Lung (tissue), 12 donors: ENCODE results near the gene PDIA2. TPM values are rescaled to one million over a fixed set of nuclear protein-coding genes. Genes with fewer than 3 reads are reported as not detected.
A peak's percentile ranks its signal among the peaks of the same experiment; 100 is the strongest.

Experiments used
- ATAC-seq: fragments of 200-7000 bp; cut with Tn5 transposase; one replicate; pipeline ENCODE4 v1.9.1; 2020; ENCODE audit warnings: moderate number of reproducible peaks; ENCODE audit not compliant: insufficient read depth, low FRiP score
- DNase-seq, 3 donors: peaks; one replicate each; pipeline ENCODE4 v3.0.0-alpha.2; 2013 to 2017
- H3K27ac ChIP-seq, 2 donors: one replicate each; pipeline ENCODE4 v1.5.1; 2013; ENCODE audit warnings: mild to moderate bottlenecking in 2 of 2, moderate library complexity in 2 of 2, control low read depth in 1 of 2, inconsistent platforms in 1 of 2, low read depth in 1 of 2, low read length in 1 of 2
- H3K27me3 ChIP-seq, 3 donors: one replicate each; pipeline ENCODE4 v1.5.1; 2013; ENCODE audit warnings: low read length in 2 of 3; ENCODE audit not compliant: control insufficient read depth in 3 of 3, insufficient read depth in 3 of 3
- H3K36me3 ChIP-seq, 4 donors: one replicate each; pipeline ENCODE4 v1.5.1; 2013; ENCODE audit warnings: low read length in 4 of 4, mild to moderate bottlenecking in 1 of 4, moderate library complexity in 1 of 4; ENCODE audit not compliant: control insufficient read depth in 4 of 4, insufficient read depth in 4 of 4
- H3K4me1 ChIP-seq, 5 donors: one replicate each; pipeline ENCODE4 v1.5.1; 2013; ENCODE audit warnings: low read length in 5 of 5, mild to moderate bottlenecking in 2 of 5, moderate library complexity in 1 of 5; ENCODE audit not compliant: control insufficient read depth in 5 of 5, insufficient read depth in 5 of 5
- H3K4me3 ChIP-seq: one replicate; pipeline ENCODE4 v1.5.1; 2013; ENCODE audit warnings: mild to moderate bottlenecking, control low read depth, moderate library complexity
- H3K9ac ChIP-seq, 2 donors: one replicate each; pipeline ENCODE4 v1.5.1; 2013; ENCODE audit warnings: low read length in 2 of 2, control low read depth in 1 of 2; ENCODE audit not compliant: insufficient read depth in 1 of 2
- H3K9me3 ChIP-seq, 4 donors: one replicate each; pipeline ENCODE4 v1.5.1; 2013; ENCODE audit warnings: low read length in 3 of 4, mild to moderate bottlenecking in 1 of 4, moderate library complexity in 1 of 4; ENCODE audit not compliant: control insufficient read depth in 4 of 4, insufficient read depth in 3 of 4
- CTCF ChIP-seq: IDR thresholded peaks from 2 replicates; pipeline ENCODE4 v1.5.1; 2012; ENCODE audit warnings: mild to moderate bottlenecking; ENCODE audit errors: control extremely low read depth, extremely low read depth
- WGBS, 2 donors: extraction: QIAGEN DNeasy Blood & Tissue Kit; methylation state at CpG; one replicate each; pipeline ENCODE4 v1.1.7; 2013; 5-methylcytosine and 5-hydroxymethylcytosine counted together
- polyA plus RNA-seq, 2 donors: library from polyadenylated mRNA; stranded (reverse); fragments of 200-250 nt; gene quantifications; one replicate each; pipeline ENCODE4 v1.2.1, GENCODE V29; 2013
- total RNA-seq, 2 donors: library from RNA; depleted of rRNA in 1 of 2; stranded (reverse); fragments of >200 nt in 1 of 2; gene quantifications; one replicate each; pipeline ENCODE4 v1.2.1, GENCODE V29; 2014 to 2021
- donor health status: control.
- donor health status: control.
- donor health status: Bipolar disorder and iron deficiency.
- donor health status: healthy.
- donor health status: DM: yes; HTN: yes; CAD: no.

Gene PDIA2
- total and polyA plus RNA-seq, 4 donors = 0.19 to 0.65 (median 0.24) TPM

DNA sequence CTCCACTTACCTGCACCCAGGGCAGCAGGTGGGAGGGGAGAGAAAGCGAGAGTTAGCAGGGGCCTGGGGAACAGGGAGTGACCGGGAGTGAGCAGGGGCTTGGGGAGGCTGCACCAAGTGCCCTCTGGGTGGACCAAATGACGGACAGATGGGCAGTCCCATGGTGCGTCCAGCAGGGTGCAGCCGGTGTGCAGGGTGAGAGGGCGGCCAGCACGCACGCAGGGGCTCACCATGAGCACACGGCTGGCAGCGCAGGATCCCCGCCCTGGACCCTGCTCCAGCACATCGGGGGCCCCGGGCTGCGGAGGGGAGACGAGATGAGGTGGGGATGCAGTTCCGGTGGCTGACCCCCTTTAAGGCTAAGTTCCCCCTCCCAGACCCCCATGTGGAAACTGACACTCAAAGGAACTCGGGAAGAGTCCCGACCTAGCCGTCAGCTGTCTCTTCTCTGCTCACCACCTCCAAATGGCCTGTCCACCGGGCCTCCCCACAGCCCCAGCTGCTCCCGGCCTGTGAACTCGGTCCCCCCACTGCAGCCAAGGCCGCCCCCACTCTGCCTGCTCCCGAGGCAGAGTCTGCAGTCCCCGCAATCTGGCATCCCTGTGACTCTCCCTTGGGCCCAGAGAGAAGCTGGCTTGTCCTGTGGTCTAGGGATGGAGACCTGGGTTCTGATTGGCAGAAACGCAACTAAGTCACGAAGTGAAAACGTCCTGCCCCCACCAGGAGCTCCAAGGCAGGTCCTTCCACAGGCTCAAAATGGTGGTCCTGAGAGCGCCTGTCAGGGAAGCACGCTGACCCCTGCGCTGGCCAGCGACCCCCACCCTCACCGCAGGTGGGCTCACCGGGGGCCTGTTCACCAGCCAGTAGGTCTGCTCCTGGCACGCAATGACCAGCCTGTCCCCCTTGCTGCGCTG is 10.1 kb upstream of the PDIA2 start:
- peaks cover 3 to 23% (median 3%) of the 10 kb centered on the region in 3 donors for H3K27me3 ChIP-seq
- peaks cover 0 to 1% (median 0%) of the 10 kb centered on the region in 4 donors for H3K9me3 ChIP-seq
- ATAC-seq (no peak), DNase-seq (no peak)
- H3K36me3 ChIP-seq = no peaks in the 10 kb centered on the region
- no peak overlapping the region for H3K4me3 ChIP-seq
- H3K27ac ChIP-seq = no peak overlapping the region
- no peak for TF ChIP-seq CTCF
- 74 to 85% methylated on average over 36 of the region's 36 CpGs for WGBS, 2 donors
- peaks cover 0 to 16% (median 0%) of the 10 kb centered on the region in 5 donors for H3K4me1 ChIP-seq
- H3K9ac ChIP-seq = no peak overlapping the region

DNA sequence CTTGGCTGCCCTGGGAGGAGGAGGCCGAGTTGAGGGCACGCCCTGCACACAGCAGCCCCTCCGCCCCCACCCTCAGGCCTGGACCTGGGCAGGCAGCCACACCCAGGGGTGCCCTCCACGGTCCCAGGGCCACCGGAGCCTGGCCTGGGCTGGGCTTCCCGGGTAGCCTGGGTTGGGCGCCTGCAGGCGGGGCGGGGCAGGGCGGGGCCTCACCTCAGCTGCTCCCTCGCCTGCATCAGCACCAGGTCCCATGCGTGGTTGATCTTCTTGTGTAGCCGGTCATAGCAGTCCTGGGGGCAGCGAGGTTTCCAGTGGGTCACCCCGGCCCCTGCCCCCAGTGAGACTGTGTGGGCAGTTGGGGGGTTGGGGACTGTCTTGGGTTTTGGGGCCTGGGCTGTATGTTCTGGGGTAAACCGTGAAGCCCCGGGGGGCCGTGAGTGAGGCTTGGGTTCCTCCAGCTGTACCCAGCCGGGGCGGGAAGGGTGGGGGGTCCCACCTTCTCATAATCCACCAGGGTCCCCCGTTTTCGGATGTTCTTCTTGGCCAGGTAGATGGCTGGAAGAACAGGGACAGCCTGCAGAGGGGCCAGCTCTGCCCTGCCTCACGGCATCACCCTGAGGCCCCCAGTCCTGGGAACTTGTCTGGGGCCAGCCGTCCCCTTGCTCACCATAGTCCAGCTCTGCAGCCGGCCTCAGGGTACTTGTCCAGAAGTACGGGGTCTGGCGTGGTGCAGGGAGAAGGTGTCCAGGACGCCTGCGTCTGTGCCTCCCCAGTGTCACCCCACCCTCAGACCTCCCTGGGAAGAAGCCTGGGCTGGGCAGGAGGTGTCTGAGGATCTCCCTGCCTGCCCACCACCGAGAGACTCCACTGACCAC is 9.2 kb upstream of the PDIA2 start:
- peaks cover 3 to 23% (median 3%) of the 10 kb centered on the region in 3 donors for H3K27me3 ChIP-seq
- WGBS, 2 donors = 79 to 85% methylated on average over 26 to 30 of the region's 30 CpGs
- H3K9me3 ChIP-seq = peaks cover 0 to 1% (median 0%) of the 10 kb centered on the region in 4 donors
- no peak overlapping the region for H3K9ac ChIP-seq
- DNase-seq = no peak
- no peak overlapping the region for H3K27ac ChIP-seq
- ATAC-seq = no peak
- H3K4me3 ChIP-seq = no peak overlapping the region
- H3K4me1 ChIP-seq = peaks cover 0 to 11% (median 0%) of the 10 kb centered on the region in 5 donors
- TF ChIP-seq CTCF = no peak
- H3K36me3 ChIP-seq = no peaks in the 10 kb centered on the region

DNA sequence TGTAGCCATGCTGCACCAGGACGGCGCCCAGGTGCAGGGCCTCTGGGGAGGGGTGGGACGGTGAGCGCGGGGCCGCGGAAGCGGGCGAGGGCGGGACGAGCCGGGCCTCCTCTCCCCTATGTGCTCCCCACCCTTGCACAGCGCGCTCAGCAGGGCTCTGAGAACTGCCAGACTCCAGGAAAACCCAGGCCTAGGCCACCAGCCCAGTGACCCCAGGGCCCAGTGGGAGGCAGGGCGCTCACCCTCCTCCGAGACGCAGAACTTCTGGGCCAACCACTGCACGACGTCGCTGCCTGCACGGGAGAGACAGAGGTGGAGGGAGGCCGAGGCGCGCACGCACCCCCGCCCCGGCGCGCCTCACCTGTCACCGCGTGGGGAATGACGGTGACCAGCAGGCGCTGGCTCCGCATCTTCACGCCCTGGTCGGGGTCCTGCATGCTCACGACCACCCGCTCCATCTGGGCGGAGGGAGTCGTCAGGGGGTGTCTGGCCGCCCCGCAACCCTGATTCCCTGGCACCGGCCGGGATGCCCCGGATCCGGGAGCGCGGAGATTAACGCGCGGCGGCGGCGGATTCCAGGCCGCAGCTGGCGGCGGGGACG is 7.8 kb upstream of the PDIA2 start:
- Histone ChIP-seq H3K4me3 (peak overlapping the region; percentile 45), H3K36me3 (no peaks in the 10 kb centered on the region), H3K9me3 (peaks cover 0 to 1% (median 0%) of the 10 kb centered on the region in 4 donors), H3K27me3 (peaks cover 3 to 23% (median 7%) of the 10 kb centered on the region in 3 donors), H3K9ac (no peak overlapping the region), H3K27ac (no peak overlapping the region), H3K4me1 (peaks cover 0 to 14% (median 0%) of the 10 kb centered on the region in 5 donors)
- ATAC-seq (peak; percentile 32), DNase-seq (no peak)
- 2 to 4% methylated on average over 45 to 58 of the region's 58 CpGs for WGBS, 2 donors
- TF ChIP-seq CTCF = no peak
